ENCODE data around the gene TPM1. TPM values are rescaled to one million over a fixed set of nuclear protein-coding genes. Genes with fewer than 3 reads are reported as not detected.

Gene TPM1
- total and polyA plus RNA-seq, 2 donors (not counting 1 experiment from before 2014, with no cell fraction given) = 224 to 1,732 TPM

GRCh38 chr15:63052077-63052841, 9.7 kb downstream of the TPM1 start:
- H3K27me3 ChIP-seq (ENCODE audit: control insufficient read depth, insufficient read depth, low read length) = no peaks in the 10 kb centered on the region
- no peaks in the 10 kb centered on the region for H4K20me1 ChIP-seq (ENCODE audit: control insufficient read depth, extremely low read depth, insufficient read depth, low read length)
- DNase-seq (ENCODE audit: low read depth in 2 of 2) = peak in 1 of 2 donors; percentile 22
- no peak for TF ChIP-seq EZH2 (IDR thresholded peaks at IDR 0.05; ENCODE audit: low read length, missing control alignments)
- TF ChIP-seq CTCF (conservative IDR thresholded peaks at IDR 0.05 in 1 of 2, IDR thresholded peaks at IDR 0.05 in 1 of 2; ENCODE audit: low read depth in 1 of 2, low read length in 2 of 2) = no peak
- no peak overlapping the region for H3K27ac ChIP-seq (ENCODE audit: insufficient read depth, low read length)
- H2AFZ ChIP-seq (ENCODE audit: low read length) = no peak overlapping the region
- no peaks in the 10 kb centered on the region for H3K9me3 ChIP-seq (ENCODE audit: control insufficient read depth, insufficient read depth, low read depth, low read length)
- no peak overlapping the region for H3K9ac ChIP-seq (ENCODE audit: insufficient read depth, low read length)
- H3K79me2 ChIP-seq (ENCODE audit: control insufficient read depth, insufficient read depth, low read length) = peaks cover 67% of the 10 kb centered on the region
- no peak overlapping the region for H3K4me3 ChIP-seq (replicated peaks in 1 of 4; ENCODE audit: control extremely low read depth in 1 of 4, insufficient read depth in 1 of 4, low read depth in 3 of 4, low read length in 4 of 4)
- peaks cover 2% of the 10 kb centered on the region for H3K36me3 ChIP-seq (ENCODE audit: control insufficient read depth, insufficient read depth, low read length)
- H3K4me1 ChIP-seq (ENCODE audit: control insufficient read depth, extremely low read depth, insufficient read depth, low read length) = peaks cover 43% of the 10 kb centered on the region
- no peak overlapping the region for H3K4me2 ChIP-seq (ENCODE audit: extremely low read depth, insufficient read depth, low read length)

DNA sequence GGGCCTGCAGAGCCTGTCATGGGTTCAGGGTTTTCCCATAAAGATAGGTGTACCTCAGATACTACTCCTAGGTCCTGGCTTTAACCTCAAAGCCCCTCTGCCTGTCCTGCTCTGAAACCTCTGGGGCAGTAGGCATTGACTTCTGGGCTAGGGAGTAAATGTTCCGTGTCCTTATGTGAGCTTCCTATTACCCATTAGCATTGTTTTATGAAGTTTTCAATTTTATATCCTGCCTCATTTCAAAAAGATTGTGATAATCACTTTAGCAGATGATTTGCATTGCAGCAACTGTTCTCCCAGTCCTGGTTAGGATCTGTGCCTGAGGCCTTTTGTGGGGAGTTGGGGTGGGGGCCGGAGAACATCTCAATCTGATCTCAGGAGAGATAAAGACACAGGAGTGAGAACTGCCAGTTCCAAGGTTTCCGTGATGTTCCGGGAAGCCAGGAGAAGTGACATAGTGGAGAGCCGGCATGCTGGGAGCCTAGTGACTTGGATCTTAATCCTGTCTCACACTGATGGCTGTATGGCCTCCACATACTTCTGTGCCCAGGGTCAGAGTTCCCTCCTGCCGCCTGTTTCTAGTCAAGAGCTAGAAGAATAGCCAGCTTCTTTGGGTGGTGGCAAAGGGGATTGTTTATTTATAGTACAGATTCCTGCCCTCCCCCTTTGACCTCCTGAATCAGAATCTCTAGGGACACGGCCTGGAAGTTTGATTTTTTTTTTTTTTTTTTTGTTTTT, 10.6 kb downstream of the TPM1 start:
- peak overlapping the region; percentile 60 for H3K4me2 ChIP-seq (ENCODE audit: extremely low read depth, insufficient read depth, low read length)
- H3K4me3 ChIP-seq (replicated peaks in 1 of 4; ENCODE audit: control extremely low read depth in 1 of 4, insufficient read depth in 1 of 4, low read depth in 3 of 4, low read length in 4 of 4) = peak overlapping the region in 1 of 4 experiments; percentile 7
- H3K27me3 ChIP-seq (ENCODE audit: control insufficient read depth, insufficient read depth, low read length) = no peaks in the 10 kb centered on the region
- peaks cover 65% of the 10 kb centered on the region for H3K79me2 ChIP-seq (ENCODE audit: control insufficient read depth, insufficient read depth, low read length)
- H2AFZ ChIP-seq (ENCODE audit: low read length) = no peak overlapping the region
- no peak overlapping the region for H3K9ac ChIP-seq (ENCODE audit: insufficient read depth, low read length)
- TF ChIP-seq CTCF (conservative IDR thresholded peaks at IDR 0.05 in 1 of 2, IDR thresholded peaks at IDR 0.05 in 1 of 2; ENCODE audit: low read depth in 1 of 2, low read length in 2 of 2) = no peak
- no peak for TF ChIP-seq EZH2 (IDR thresholded peaks at IDR 0.05; ENCODE audit: low read length, missing control alignments)
- peak overlapping the region; percentile 52 for H3K27ac ChIP-seq (ENCODE audit: insufficient read depth, low read length)
- H3K36me3 ChIP-seq (ENCODE audit: control insufficient read depth, insufficient read depth, low read length) = peaks cover 5% of the 10 kb centered on the region
- H3K4me1 ChIP-seq (ENCODE audit: control insufficient read depth, extremely low read depth, insufficient read depth, low read length) = peaks cover 47% of the 10 kb centered on the region
- DNase-seq (ENCODE audit: low read depth in 2 of 2) = peak; percentile 55 to 79
- H3K9me3 ChIP-seq (ENCODE audit: control insufficient read depth, insufficient read depth, low read depth, low read length) = no peaks in the 10 kb centered on the region
- no peaks in the 10 kb centered on the region for H4K20me1 ChIP-seq (ENCODE audit: control insufficient read depth, extremely low read depth, insufficient read depth, low read length)

DNA sequence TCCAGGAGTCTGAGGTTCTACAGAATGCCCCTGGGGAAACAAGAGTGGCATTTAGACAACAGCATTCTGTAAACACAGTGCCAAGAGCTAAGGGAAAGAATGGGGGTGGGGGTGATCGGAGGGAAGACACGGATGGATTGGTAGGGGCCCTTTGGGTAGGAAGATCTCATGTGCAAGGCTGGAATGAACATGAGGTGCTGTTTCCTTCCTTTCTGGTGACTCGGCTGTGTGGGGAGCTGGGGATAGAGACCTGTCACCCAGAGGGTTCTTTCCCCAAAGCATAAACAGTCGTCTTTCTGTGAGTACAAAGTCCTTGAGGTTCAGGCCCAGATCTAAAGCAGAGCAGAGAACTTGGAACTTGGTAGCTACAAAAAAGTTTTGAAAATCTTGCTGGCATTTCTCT, 11.7 kb downstream of the TPM1 start:
- Histone ChIP-seq H3K9me3 (ENCODE audit: control insufficient read depth, insufficient read depth, low read depth, low read length) (no peaks in the 10 kb centered on the region), H3K4me3 (replicated peaks in 1 of 4; ENCODE audit: control extremely low read depth in 1 of 4, insufficient read depth in 1 of 4, low read depth in 3 of 4, low read length in 4 of 4) (no peak overlapping the region), H4K20me1 (ENCODE audit: control insufficient read depth, extremely low read depth, insufficient read depth, low read length) (no peaks in the 10 kb centered on the region), H2AFZ (ENCODE audit: low read length) (no peak overlapping the region), H3K4me2 (ENCODE audit: extremely low read depth, insufficient read depth, low read length) (peak overlapping the region; percentile 11), H3K27me3 (ENCODE audit: control insufficient read depth, insufficient read depth, low read length) (no peaks in the 10 kb centered on the region), H3K4me1 (ENCODE audit: control insufficient read depth, extremely low read depth, insufficient read depth, low read length) (peaks cover 56% of the 10 kb centered on the region), H3K79me2 (ENCODE audit: control insufficient read depth, insufficient read depth, low read length) (peaks cover 57% of the 10 kb centered on the region), H3K9ac (ENCODE audit: insufficient read depth, low read length) (no peak overlapping the region), H3K36me3 (ENCODE audit: control insufficient read depth, insufficient read depth, low read length) (peaks cover 11% of the 10 kb centered on the region), H3K27ac (ENCODE audit: insufficient read depth, low read length) (peak overlapping the region; percentile 47)
- no peak for TF ChIP-seq EZH2 (IDR thresholded peaks at IDR 0.05; ENCODE audit: low read length, missing control alignments)
- TF ChIP-seq CTCF (conservative IDR thresholded peaks at IDR 0.05 in 1 of 2, IDR thresholded peaks at IDR 0.05 in 1 of 2; ENCODE audit: low read depth in 1 of 2, low read length in 2 of 2) = no peak
- DNase-seq (ENCODE audit: low read depth in 2 of 2) = peak in 1 of 2 donors; percentile 41
